Stimulated activated CD4-positive, alpha-beta T cell treated with anti-CD3 and anti-CD28 coated beads, Interleukin-1b, Interleukin-23, amount 100 ng/mL, for 1 hour (primary cell): ENCODE measurements around the gene PRRX2.
"Not testable (repeated sequence)": the region's sequence is repeated elsewhere in the genome, so short reads cannot be mapped to it uniquely, and the experiment has no call there.

Source experiments
- DNase-seq, 2 donors: peaks; one replicate each; pipeline ENCODE4 v3.0.0-alpha.2; 2020; ENCODE audit warnings: low read depth in 2 of 2

Gene PRRX2

DNA sequence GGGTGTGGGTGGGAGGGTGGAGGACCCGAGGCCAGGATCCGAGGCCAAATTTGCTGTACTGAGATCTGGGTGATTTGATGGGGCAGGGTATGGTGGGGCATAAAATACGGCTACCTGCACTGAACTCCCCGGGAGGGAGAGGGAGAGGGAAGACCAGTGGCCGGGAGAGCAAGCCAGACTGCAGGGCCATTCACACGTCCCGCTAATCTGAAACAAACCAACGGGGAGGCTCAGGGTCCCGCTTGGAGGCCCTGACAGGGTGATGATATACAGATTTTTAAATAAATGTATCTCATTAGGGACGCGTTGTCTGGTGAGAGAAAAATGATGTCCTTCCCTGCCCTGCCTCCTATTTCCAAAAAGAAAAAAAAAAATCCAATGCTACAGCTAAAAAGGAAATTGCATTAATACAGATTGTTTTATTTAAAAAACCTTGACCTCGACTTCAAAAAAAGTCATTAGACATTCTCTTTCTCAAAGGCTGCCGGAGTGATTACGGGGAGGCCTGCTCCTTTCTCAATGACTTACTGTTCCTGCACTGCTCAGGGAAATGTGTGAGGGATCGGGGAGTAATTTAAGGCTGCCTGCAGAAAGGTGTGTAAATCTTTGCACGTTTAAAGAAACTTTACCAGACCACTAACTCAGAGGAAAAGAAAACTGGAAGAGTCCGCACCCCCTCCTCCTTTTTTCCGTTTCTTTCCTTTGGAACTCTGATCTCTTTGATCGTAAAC is 11.5 kb upstream of the PRRX2 start:
- DNase-seq: no peak

- no peak for DNase-seq
Measured at GRCh38 chr9:129654554-129655040, 10.8 kb upstream of the PRRX2 start.

- no peak for DNase-seq
Measured at GRCh38 chr9:129655154-129655553, 10.3 kb upstream of the PRRX2 start.

DNA sequence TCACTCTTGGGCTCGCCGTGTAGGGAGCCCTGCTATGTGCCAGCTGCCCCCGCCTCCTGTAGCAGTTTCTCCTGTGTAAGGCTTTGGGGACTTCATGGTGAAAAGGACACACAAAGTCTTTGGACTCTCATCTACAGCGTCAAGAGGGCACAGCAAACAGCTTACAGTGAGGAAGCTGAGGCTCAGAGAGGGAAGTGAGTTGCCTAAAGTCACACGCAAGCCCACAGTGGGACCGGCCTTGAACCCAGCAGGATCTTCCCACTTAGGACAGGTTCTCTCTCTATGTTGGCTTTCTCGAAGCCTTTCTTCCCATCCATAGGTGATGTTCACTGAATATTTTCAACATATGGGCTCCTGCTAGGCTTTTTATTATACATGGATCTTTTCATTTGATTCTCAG is 9.8 kb upstream of the PRRX2 start:
- DNase-seq: no peak

GRCh38 chr9:129656795-129657390 is 8.6 kb upstream of the PRRX2 start:
- DNase-seq: no peak

GRCh38 chr9:129661029-129661428 is 4.4 kb upstream of the PRRX2 start:
- DNase-seq: no peak

- not testable (repeated sequence) for DNase-seq
Measured at GRCh38 chr9:129662239-129662638, 3.2 kb upstream of the PRRX2 start.

DNA sequence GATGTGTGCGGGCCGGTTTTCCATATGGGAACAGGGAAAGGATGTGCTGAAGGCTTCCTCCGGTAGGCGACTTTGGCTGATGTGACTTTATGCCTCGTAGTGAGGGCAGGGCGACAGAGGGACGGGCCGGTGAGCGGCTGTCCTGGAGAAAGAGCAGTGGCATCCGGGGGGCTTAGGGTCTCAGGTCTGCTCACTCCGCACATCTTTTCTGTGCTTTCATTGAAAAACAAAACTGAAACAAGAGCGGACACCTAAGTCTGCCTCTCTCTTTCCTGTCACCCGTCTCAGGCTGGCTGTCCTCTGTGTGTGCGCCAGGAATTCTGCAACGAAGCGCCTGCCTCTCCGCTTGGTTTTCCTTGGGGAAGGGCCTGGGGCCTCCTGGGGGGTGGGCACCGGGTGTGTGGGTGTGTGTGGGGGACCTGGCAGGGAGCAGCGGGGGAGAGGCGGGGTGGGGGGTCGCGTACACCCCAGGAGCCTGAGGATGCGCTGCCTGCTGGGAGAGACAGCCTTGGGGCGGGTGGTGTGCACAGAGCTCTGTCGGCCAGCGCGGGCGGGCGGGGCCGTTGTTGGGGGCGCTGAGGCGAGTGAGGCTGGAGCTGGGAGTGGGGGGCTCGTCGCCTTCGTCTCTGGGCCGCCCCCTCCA is 580 bp upstream of the PRRX2 start:
- no peak for DNase-seq

DNA sequence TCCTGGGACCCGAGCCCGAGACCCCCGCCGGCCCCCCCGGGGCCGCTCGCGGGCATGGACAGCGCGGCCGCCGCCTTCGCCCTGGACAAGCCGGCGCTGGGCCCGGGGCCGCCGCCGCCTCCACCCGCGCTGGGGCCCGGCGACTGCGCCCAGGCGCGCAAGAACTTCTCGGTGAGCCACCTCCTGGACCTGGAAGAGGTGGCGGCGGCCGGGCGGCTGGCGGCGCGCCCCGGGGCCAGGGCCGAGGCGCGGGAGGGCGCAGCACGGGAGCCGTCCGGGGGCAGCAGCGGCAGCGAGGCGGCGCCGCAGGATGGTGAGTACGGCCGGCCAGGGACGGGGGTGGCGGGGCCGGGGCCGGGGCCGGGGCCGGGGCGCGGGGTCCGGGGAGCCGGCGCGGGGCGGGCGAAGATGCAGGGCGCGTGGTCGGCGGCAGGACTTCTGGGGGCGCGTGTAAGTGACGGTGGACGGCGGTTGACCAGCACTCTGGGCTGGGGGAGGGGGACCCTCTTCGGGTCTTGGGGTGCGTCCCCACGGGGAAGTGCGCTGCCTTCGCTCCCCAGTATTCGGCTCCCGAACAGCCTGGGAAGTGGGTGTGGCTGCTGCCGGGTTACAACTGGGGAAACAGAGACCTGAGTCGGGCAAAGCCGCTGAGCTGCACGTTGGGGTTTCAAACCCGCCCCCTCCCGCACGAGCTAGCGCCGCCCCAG is 520 bp downstream of the PRRX2 start:
- DNase-seq: no peak

DNA sequence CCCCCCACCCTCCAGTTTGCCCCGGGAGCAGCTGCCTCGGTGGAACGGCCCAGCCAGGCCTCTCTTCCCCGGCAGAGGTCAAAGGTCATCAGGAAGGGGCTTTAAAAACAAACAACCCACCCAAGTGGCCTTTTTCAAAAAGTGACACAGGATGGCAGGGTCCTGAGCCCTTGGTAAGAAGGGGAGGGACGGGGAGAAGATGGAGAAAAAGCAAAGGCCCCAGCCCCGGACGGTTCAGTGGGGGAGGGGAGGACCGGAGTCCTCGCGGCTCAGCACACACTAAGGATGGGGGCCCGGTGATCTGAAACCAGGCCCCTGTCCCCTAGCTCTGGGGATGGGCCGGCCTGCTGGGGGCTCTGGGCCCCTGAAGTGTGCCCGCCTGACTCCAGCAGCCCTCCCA is 1.1 kb downstream of the PRRX2 start:
- no peak for DNase-seq

DNA sequence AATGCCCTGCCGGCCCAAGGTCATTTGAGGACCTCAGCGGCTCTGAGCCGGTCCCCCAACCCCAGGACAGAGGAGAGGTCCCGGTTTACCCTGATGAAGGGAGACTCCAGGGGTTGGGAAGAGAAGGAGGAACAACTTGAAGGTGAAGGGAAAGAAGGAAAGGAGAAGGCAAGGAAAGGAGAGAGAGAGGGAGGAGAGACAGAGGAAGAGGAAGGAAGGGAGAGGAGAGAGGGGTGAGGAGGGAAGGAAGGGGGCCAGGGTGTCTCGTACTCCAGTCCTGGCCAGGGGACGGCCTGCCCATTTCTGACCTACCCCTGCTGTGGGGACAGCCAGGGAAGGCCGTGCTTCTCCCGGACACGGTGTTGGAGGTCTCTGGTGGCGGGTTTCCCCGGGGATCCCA is 1.9 kb downstream of the PRRX2 start:
- DNase-seq: no peak

- no peak for DNase-seq
Measured at GRCh38 chr9:129667850-129668249, 2.4 kb downstream of the PRRX2 start.

DNA sequence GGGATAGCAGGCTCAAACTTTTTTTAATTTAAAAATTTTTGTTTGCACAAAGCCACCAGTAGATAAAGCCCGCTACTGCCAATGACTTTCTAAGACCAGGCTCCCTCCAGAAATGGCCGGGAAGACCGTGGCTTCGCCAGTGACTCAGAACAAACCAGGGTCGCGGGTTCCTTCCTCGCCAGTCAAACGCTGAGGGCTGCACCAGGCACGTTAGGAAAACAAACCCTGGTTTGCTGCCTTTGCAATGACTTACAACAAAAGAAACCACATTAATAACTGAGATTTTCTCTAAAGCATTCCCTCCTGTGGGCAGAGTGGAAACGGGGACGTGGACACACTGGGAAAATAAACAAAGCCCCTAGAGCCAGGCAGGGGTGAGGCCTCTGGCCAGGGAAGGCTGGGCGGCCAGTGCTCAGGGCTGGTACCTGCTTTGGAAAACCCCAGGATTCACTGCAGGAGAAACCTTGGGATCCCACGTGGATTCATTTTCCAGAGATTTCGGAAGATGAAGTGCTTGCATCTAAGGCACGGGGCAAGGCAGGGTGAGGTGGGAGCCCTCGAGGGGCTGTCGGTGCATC is 3.8 kb downstream of the PRRX2 start:
- no peak for DNase-seq

GRCh38 chr9:129669946-129670345 is 4.5 kb downstream of the PRRX2 start:
- DNase-seq: no peak

- no peak for DNase-seq
Measured at GRCh38 chr9:129671065-129671464, 5.6 kb downstream of the PRRX2 start.

DNA sequence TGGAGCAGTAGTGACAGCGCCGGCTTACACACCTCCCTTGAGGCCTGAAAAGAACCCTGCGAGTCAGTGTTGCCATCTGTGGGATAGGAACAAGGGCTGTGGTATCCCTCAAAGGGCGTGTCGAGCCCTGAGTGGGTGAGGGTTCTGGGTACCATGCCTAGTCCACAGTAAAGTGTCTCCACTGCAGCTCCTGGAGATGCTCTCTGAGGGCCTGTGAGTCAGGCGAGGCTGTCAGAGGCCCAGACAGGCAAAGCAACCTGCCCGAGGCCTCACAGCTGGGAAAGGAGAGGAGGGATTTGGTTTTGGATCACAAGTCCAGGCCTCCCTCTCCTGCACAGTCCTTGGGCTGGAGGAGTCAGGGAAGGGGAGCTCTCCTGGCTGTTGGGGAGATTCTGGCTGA is 6.1 kb downstream of the PRRX2 start:
- no peak for DNase-seq

- DNase-seq: no peak
Measured at GRCh38 chr9:129672702-129673101, 7.3 kb downstream of the PRRX2 start.

DNA sequence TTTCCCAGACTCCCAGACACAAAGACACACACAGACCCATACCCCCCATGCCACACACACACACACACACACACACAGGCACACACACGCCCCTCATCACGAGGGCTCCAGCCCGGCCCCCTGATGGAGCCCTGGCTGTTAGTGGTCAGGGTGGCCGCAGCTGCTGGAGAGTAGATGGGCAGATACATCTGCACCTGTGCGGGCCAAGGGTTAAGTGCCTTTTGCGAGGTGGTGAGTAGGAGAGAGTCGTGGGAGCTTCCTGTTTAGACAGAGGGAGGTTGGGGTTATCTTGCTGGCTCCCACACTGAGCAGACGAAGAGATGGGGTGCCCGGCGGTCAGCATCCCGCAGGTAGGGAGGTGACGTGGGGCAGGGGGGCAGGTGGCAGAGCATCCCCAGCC is 8.2 kb downstream of the PRRX2 start:
- no peak for DNase-seq

DNA sequence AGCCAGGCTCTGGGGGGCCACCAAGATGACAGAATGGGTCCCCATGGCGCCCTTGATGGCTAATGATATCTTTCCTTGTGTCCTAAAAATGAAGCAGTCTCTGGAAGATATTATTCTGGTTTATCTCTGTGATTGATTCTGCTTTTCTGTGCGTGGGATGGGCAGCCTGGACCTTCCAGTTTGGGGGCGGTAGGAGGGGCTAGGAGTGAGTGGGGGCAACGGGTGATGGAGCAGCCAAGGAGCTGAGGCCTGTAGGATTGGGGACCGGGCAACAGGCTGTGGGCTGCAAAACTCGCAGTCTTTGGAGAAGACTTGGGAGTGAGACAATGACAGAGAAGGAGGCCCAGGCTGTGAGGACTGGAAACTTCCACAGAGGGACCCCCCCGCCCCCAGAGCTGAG is 8.8 kb downstream of the PRRX2 start:
- no peak for DNase-seq

- no peak for DNase-seq
Measured at GRCh38 chr9:129675620-129676019, 10.2 kb downstream of the PRRX2 start.

DNA sequence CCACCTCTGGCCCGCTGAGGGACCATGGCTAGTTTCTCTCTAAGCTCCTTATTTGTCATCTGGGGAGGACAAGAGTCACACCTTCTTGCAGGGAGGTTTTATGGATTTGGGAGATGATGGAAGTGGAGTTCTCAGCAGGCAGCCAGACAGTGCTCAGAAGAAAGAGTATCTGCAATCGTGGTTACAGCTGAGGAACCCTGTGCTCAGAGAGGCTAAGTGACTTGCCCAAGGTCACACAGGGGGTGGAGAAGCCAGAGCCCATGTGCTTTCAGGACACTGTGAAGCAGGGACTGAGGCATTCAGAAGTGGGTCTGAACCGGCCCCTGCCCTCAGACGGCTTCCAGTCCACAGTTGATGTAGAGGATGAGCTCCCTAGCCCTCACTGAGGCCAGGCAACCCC is 10.8 kb downstream of the PRRX2 start:
- DNase-seq: no peak

DNA sequence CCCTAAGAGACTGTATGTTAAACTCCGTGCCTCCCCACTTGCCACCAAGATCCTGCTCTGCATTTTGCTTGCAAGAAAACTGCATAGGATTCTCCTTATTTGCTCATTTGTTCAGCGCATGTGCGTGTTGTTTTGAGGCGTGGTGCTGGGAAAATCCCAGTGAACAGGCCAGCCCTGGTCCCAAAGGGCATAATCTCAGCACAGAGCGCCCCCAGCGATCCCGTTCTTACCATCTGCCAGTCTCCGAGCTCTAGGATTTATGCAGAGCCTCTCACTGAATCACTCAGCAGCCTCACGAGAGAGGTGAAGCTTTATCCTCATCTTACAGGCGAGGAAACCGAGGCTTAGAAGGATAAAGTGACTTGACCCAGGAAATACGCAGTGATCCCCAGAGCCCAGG is 11.5 kb downstream of the PRRX2 start:
- DNase-seq: no peak
